K562 (cell line): ENCODE measurements around the gene MDM4. TPM values are rescaled to one million over a fixed set of nuclear protein-coding genes. Genes with fewer than 3 reads are reported as not detected.

Source experiments
- BDP1 ChIP-seq: IDR thresholded peaks from 3 replicates; pipeline ENCODE4 v1.6.1; 2011; ENCODE audit not compliant: insufficient read length, insufficient read depth
- CAMTA2 ChIP-seq: fragments of 250-450 bp; sonication (Bioruptor Pico); conservative IDR thresholded peaks from 2 replicates; pipeline ENCODE4 v1.5.1; 2022
- CBFA2T2 ChIP-seq: fragments of 450-650 bp; conservative IDR thresholded peaks from 2 replicates; pipeline ENCODE4 v1.6.1; 2017; ENCODE audit warnings: mild to moderate bottlenecking
- CBFB ChIP-seq: sonication (generic); formaldehyde crosslinking; IDR thresholded peaks from 2 replicates; pipeline ENCODE4 v1.4.0; 2020; ENCODE audit warnings: mild to moderate bottlenecking, missing genetic modification reagents
- CBX1 ChIP-seq: sonication (generic); IDR thresholded peaks from 2 replicates; pipeline ENCODE4 v1.6.1; 2016; ENCODE audit warnings: antibody characterized with exemption, low read depth, mild to moderate bottlenecking
- FIP1L1 ChIP-seq: fragments of 200-400 bp; formaldehyde crosslinking; IDR thresholded peaks from 2 replicates; pipeline ENCODE4 v1.6.1; 2018; ENCODE audit warnings: mild to moderate bottlenecking, low read depth, low read length; ENCODE audit not compliant: poor library complexity, severe bottlenecking
- FOXK2 ChIP-seq, 2 experiments: fragments of 450-650 bp; IDR thresholded peaks in 1 of 2; conservative IDR thresholded peaks in 1 of 2; 2 replicates each; pipeline ENCODE4 v1.6.1; 2016; ENCODE audit warnings: low read depth in 2 of 2, mild to moderate bottlenecking in 1 of 2
- HDAC6 ChIP-seq: IDR thresholded peaks from 2 replicates; pipeline ENCODE4 v1.6.1; 2012; ENCODE audit warnings: low read depth, mild to moderate bottlenecking, control low read depth, inconsistent platforms, low read length, moderate library complexity
- MBD2 ChIP-seq: sonication (generic); IDR thresholded peaks from 2 replicates; pipeline ENCODE4 v1.6.1; 2016; ENCODE audit warnings: low read depth, borderline replicate concordance
- NFRKB ChIP-seq: fragments of 450-650 bp; IDR thresholded peaks from 2 replicates; pipeline ENCODE4 v1.6.1; 2016; ENCODE audit warnings: low read depth
- OTX1 ChIP-seq: fragments of 450-650 bp; formaldehyde crosslinking; IDR thresholded peaks from 2 replicates; pipeline ENCODE4 v1.4.0; 2022; ENCODE audit warnings: mild to moderate bottlenecking
- PCBP1 ChIP-seq: fragments of 200-400 bp; formaldehyde crosslinking; IDR thresholded peaks from 2 replicates; pipeline ENCODE4 v1.6.1; 2018; ENCODE audit warnings: mild to moderate bottlenecking, low read depth, low read length; ENCODE audit not compliant: poor library complexity, severe bottlenecking
- PHB ChIP-seq: fragments of 250-450 bp; sonication (Bioruptor Pico); IDR thresholded peaks from 2 replicates; pipeline ENCODE4 v1.5.0; 2021
- TBP ChIP-seq: optimal IDR thresholded peaks from 2 replicates; pipeline ENCODE3; 2011; ENCODE audit warnings: low read depth, low read length, improper control_type of control experiment
- ZBED1 ChIP-seq: IDR thresholded peaks from 2 replicates; pipeline ENCODE4 v1.6.1; 2014
- ZNF444 ChIP-seq: fragments of 250-450 bp; sonication (Bioruptor Pico); IDR thresholded peaks from 2 replicates; pipeline ENCODE4 v1.4.0; 2020; ENCODE audit warnings: mild to moderate bottlenecking, moderate library complexity
- ZNF586 ChIP-seq: fragments of 450-650 bp; formaldehyde crosslinking; conservative IDR thresholded peaks from 2 replicates; pipeline ENCODE4 v1.4.0; 2020; ENCODE audit warnings: mild to moderate bottlenecking, moderate library complexity
- ZNF76 ChIP-seq: fragments of 250-450 bp; sonication (Bioruptor Pico); IDR thresholded peaks from 2 replicates; pipeline ENCODE4 v1.4.0; 2020; ENCODE audit warnings: mild to moderate bottlenecking, moderate library complexity, borderline replicate concordance
- polyA plus RNA-seq, 8 experiments: library from polyadenylated mRNA; depleted of rRNA in 4 of 8; stranded (reverse) in 5 of 8; unstranded in 3 of 8; fragments of >200 nt; fragmentation: Nextera tagmentation in 2 of 8; fragmentation: Illumina TruSeq in 1 of 8; extraction: Ambion mirVana in 2 of 8; extraction: Trizol in 1 of 8; gene quantifications; 2 replicates each; pipeline versions ENCODE4 v1.2.1 to v1.2.3, GENCODE V29; 2011 to 2014; ENCODE audit warnings: inconsistent platforms in 1 of 8, missing spikeins in 1 of 8
- total RNA-seq, 7 experiments: library from RNA; depleted of rRNA in 6 of 7; stranded (reverse); fragments of >200 nt in 6 of 7; fragmentation: Illumina TruSeq in 2 of 7; extraction: Trizol in 2 of 7; gene quantifications; 2 replicates each; pipeline versions ENCODE4 v1.2.1 to v1.2.3, GENCODE V29; 2011 to 2021; ENCODE audit warnings: low replicate concordance in 1 of 7
- TF ChIP-seq, protein P1 (sequence below): fragments of 450-650 bp; formaldehyde crosslinking; IDR thresholded peaks from 2 replicates; pipeline ENCODE4 v1.4.0; 2020; ENCODE audit warnings: mild to moderate bottlenecking, moderate library complexity
- TF ChIP-seq, protein P2 (sequence below): sonication (generic); IDR thresholded peaks from 2 replicates; pipeline ENCODE4 v1.6.1; 2016
- TF ChIP-seq, protein P3 (sequence below): fragments of 250-450 bp; sonication (Bioruptor Pico); IDR thresholded peaks from 2 replicates; pipeline ENCODE4 v1.8.0; 2022; ENCODE audit warnings: inconsistent platforms, mild to moderate bottlenecking, moderate library complexity, borderline replicate concordance
- TF ChIP-seq, protein P4 (sequence below): fragments of 450-650 bp; formaldehyde crosslinking; IDR thresholded peaks from 2 replicates; pipeline ENCODE4 v1.4.0; 2020; ENCODE audit warnings: mild to moderate bottlenecking, mixed read lengths
- TF ChIP-seq, protein P5 (sequence below): sonication (generic); formaldehyde crosslinking; IDR thresholded peaks from 2 replicates; pipeline ENCODE4 v1.8.1; 2023; ENCODE audit warnings: mild to moderate bottlenecking, missing genetic modification reagents

The MDM4 gene
- total and polyA plus RNA-seq, 9 of the 15 experiments (the other 6 are each of a cell fraction or from before 2014, with no cell fraction given), result 3.3 to 61.7 (median 21.2) TPM

DNA sequence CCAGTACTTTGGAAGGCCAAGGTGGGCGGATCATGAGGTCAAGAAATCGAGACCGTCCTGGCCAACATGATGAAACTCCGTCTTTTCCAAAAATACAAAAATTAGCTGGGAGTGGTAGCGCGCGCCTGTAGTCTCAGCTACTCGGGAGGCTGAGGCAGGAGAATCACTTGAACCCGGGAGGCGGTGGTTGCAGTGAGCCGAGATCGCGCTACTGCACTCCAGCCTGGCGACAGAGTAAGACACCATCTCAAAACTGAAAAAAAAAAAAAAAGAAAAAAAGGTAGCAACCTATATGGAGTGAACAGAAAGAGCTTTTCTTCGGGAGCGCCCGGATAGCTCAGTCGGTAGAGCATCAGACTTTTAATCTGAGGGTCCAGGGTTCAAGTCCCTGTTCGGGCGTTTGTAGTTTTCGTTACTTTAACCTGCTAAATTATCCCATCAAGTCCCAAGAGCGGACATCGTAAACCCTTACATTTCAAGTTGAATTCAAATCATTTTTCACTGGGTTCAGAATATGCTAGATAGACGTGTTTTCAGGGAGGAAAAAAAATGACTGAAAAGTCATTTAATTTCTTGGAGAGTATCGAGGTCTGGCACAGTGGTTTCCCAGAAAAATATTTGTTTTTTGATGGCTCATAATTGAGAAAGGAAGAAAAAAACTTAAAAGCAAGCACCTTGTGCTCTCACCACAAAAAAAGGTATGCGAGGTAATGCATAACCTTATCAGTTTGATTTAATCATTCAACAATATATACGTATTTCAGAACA, 9.8 kb upstream of the MDM4 start (continued):
- TF ChIP-seq TBP (peak; percentile 97), FOXK2 (conservative IDR thresholded peaks at IDR 0.05 in 1 of 2, IDR thresholded peaks at IDR 0.05 in 1 of 2; ENCODE audit: low read depth in 2 of 2) (peak in 1 of 2 experiments; percentile 74; a peak in 1 of 4 replicates), ZNF444 (CRISPR knock-in tag) (no peak), NFRKB (0 out of 2 replicates have a peak, but pooled peaks have one; percentile 37), CBX1 (no peak), FIP1L1 (no peak), PHB (CRISPR knock-in tag) (no peak), CBFB (CRISPR knock-in tag) (no peak), ZBED1 (no peak), BDP1 (peak; percentile 61), ZNF76 (no peak), PCBP1 (no peak), CBFA2T2 (no peak), MBD2 (no peak), HDAC6 (no peak), CAMTA2 (CRISPR knock-in tag) (no peak), ZNF586 (peak; percentile 35; the same call in 1 of the 2 replicates), OTX1 (CRISPR knock-in tag) (no peak)
- TF ChIP-seq, protein P1, sequence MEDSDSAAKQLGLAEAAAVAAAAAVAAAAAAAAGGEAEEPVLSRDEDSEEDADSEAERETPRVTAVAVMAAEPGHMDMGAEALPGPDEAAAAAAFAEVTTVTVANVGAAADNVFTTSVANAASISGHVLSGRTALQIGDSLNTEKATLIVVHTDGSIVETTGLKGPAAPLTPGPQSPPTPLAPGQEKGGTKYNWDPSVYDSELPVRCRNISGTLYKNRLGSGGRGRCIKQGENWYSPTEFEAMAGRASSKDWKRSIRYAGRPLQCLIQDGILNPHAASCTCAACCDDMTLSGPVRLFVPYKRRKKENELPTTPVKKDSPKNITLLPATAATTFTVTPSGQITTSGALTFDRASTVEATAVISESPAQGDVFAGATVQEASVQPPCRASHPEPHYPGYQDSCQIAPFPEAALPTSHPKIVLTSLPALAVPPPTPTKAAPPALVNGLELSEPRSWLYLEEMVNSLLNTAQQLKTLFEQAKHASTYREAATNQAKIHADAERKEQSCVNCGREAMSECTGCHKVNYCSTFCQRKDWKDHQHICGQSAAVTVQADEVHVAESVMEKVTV (CRISPR knock-in tag), result 0 out of 2 replicates have a peak, but pooled peaks have one; percentile 20
- TF ChIP-seq, protein P2, sequence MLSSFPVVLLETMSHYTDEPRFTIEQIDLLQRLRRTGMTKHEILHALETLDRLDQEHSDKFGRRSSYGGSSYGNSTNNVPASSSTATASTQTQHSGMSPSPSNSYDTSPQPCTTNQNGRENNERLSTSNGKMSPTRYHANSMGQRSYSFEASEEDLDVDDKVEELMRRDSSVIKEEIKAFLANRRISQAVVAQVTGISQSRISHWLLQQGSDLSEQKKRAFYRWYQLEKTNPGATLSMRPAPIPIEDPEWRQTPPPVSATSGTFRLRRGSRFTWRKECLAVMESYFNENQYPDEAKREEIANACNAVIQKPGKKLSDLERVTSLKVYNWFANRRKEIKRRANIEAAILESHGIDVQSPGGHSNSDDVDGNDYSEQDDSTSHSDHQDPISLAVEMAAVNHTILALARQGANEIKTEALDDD, result peak; percentile 95
- TF ChIP-seq, protein P3, sequence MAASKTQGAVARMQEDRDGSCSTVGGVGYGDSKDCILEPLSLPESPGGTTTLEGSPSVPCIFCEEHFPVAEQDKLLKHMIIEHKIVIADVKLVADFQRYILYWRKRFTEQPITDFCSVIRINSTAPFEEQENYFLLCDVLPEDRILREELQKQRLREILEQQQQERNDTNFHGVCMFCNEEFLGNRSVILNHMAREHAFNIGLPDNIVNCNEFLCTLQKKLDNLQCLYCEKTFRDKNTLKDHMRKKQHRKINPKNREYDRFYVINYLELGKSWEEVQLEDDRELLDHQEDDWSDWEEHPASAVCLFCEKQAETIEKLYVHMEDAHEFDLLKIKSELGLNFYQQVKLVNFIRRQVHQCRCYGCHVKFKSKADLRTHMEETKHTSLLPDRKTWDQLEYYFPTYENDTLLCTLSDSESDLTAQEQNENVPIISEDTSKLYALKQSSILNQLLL (CRISPR knock-in tag), result no peak
- TF ChIP-seq, protein P4, sequence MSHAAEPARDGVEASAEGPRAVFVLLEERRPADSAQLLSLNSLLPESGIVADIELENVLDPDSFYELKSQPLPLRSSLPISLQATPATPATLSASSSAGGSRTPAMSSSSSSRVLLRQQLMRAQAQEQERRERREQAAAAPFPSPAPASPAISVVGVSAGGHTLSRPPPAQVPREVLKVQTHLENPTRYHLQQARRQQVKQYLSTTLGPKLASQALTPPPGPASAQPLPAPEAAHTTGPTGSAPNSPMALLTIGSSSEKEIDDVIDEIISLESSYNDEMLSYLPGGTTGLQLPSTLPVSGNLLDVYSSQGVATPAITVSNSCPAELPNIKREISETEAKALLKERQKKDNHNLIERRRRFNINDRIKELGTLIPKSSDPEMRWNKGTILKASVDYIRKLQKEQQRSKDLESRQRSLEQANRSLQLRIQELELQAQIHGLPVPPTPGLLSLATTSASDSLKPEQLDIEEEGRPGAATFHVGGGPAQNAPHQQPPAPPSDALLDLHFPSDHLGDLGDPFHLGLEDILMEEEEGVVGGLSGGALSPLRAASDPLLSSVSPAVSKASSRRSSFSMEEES (CRISPR knock-in tag), result peak; percentile 22; the same call in 1 of the 2 replicates
- TF ChIP-seq, protein P5, sequence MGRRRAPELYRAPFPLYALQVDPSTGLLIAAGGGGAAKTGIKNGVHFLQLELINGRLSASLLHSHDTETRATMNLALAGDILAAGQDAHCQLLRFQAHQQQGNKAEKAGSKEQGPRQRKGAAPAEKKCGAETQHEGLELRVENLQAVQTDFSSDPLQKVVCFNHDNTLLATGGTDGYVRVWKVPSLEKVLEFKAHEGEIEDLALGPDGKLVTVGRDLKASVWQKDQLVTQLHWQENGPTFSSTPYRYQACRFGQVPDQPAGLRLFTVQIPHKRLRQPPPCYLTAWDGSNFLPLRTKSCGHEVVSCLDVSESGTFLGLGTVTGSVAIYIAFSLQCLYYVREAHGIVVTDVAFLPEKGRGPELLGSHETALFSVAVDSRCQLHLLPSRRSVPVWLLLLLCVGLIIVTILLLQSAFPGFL (CRISPR knock-in tag), result no peak
